Measurements from ENCODE around the gene CBX5.
"Not testable (repeated sequence)": the region's sequence is repeated elsewhere in the genome, so short reads cannot be mapped to it uniquely, and the experiment has no call there.

DNA sequence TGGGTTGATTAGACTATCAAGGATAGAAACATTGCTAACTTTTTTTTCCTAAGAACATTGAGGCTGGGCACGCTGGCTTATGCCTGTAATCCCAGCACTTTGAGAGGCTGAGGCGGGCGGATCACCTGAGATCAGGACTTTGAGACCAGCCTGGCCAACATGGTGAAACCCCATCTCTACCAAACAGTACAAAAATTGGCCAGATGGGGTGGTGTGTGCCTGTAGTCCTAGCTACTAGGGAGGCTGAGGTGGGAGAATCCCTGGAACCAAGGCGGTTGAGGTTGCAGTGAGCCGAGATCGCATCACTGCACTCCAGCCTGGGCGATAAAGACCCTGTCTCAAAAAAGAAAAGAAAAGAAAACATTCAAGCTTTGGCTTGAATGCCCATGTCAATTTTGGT lies 32.4 kb upstream of the CBX5 start:
- not testable (repeated sequence) for TF ChIP-seq EP300, POLR2A, CTCF (IDR thresholded peaks at IDR 0.05)

Data from ovary (tissue), 3 donors.